Ishikawa (cell line): ENCODE results near the gene CR2.

Experiments
- CEBPB ChIP-seq: IDR thresholded peaks from 2 replicates; pipeline ENCODE4 v1.6.1; 2012
- EGR1 ChIP-seq: IDR thresholded peaks from 2 replicates; pipeline ENCODE4 v1.6.1; 2012
- EP300 ChIP-seq: IDR thresholded peaks from 2 replicates; pipeline ENCODE4 v1.6.1; 2012; ENCODE audit warnings: borderline replicate concordance
- FOXM1 ChIP-seq: IDR thresholded peaks from 2 replicates; pipeline ENCODE4 v1.6.1; 2012; ENCODE audit warnings: low read depth, borderline replicate concordance
- RAD21 ChIP-seq: IDR thresholded peaks from 2 replicates; pipeline ENCODE4 v1.6.1; 2012; ENCODE audit warnings: low read depth
- TAF1 ChIP-seq: IDR thresholded peaks from 2 replicates; pipeline ENCODE4 v1.6.1; 2012; ENCODE audit warnings: low read depth, mild to moderate bottlenecking
- TEAD4 ChIP-seq: IDR thresholded peaks from 2 replicates; pipeline ENCODE4 v1.6.1; 2012
- USF1 ChIP-seq: IDR thresholded peaks from 2 replicates; pipeline ENCODE4 v1.6.1; 2012
- YY1 ChIP-seq: IDR thresholded peaks from 2 replicates; pipeline ENCODE4 v1.6.1; 2012; ENCODE audit warnings: low read depth

- TF ChIP-seq EP300: no peak
- no peak for TF ChIP-seq TAF1
- TF ChIP-seq CEBPB: no peak
- TF ChIP-seq FOXM1: no peak
- TF ChIP-seq YY1: no peak
- peak; percentile 92 for TF ChIP-seq RAD21
- no peak for TF ChIP-seq USF1
- no peak for TF ChIP-seq TEAD4
- no peak for TF ChIP-seq EGR1
These were observed 45.4 kb downstream of the CR2 start for GRCh38 chr1:207499573-207499972.
